HG03095 (cell line): ENCODE data around the gene AKT1S1.
A peak's percentile ranks its signal among the peaks of the same experiment; 100 is the strongest.

Experiments
- ATAC-seq: cut with Tn5 transposase; IDR thresholded peaks from one replicate; pipeline ENCODE4 v1.9.1; 2021; ENCODE audit warnings: moderate library complexity; ENCODE audit not compliant: unreplicated experiment

The AKT1S1 gene

DNA sequence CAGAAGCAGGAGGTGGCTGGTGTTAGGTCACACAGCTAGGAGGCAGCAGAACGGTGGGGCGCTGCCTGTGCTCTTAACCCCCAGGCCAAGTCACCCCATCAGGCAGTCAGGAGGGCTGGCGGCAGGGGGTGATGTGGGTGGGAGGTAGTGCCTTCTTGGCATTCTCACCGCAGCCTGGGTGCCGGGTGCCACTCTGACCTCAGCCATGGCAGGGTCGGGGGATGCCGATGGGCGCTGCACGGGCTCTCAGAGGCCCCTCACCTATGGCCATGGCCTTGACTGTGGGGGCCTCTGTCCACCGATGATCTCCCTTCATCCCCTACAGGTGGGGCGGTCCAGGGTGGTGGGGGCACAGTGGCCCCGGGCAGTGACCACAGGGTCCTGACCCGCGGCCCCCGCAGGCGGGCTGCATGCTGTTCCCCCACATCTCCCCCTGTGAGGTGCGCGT, 20.6 kb downstream of the AKT1S1 start:
- ATAC-seq = no peak

DNA sequence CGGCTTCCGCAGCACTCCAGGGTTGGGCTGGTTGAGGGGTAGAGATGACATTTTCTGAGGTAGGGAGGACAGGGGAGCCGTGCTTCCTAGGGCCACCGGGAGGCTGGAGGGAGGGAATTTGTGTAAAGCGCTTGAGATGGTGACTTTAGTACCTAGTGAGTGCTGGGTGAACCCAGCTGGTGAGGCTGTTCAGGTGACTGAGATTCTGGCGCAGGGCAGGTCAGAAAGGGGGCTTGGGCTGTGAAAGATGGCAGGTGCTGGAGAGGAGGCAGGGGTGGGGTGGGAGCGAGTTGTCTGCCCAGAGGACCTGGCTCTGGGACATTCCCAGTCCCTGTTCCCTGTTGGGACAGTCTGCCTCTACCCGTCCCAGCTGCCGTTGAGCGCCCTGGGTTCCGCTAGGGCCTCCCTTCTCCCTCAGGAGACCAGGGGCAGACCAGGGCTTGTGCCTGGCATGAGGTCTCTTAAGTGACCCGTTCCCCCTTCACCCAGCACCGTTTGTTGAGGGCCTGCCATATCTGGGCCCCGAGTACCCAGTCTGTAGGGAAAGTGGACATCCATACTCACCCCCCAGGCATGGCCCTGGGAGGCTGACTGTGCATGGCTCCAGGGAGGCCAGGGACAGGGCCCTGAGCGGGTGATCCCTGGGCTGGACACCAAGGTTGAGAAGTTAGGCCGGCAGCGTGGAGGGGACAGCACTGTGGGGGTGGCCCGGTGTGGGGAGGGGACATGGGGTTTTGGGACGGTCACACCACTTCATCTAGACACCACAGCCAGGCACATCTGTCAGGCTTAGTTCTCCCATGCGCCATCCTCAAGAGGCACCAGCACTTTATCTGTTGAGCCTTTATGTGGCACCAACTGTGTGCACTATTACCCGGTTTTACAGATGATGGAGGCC, 21.2 kb downstream of the AKT1S1 start:
- ATAC-seq = no peak

DNA sequence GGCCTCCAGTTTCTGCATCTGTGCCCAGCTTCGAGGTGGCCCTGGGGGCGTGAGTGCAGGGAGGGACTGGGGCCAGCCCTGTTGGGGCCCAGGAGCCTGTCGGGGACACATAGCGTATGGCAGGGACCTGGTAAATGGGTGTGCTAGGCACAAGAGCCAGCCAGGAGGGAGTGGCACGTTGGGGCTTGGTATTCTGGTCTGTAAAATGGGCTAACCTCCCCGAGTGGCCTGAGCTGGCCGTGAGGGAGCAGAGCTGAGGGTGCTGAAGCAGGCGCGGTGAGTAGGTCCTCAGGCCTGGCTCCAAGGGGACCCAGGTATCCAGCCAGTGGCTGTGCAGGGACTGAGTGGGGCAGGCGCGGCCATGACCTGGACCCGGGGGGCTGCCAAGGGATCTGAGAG, 21.9 kb downstream of the AKT1S1 start:
- no peak for ATAC-seq

DNA sequence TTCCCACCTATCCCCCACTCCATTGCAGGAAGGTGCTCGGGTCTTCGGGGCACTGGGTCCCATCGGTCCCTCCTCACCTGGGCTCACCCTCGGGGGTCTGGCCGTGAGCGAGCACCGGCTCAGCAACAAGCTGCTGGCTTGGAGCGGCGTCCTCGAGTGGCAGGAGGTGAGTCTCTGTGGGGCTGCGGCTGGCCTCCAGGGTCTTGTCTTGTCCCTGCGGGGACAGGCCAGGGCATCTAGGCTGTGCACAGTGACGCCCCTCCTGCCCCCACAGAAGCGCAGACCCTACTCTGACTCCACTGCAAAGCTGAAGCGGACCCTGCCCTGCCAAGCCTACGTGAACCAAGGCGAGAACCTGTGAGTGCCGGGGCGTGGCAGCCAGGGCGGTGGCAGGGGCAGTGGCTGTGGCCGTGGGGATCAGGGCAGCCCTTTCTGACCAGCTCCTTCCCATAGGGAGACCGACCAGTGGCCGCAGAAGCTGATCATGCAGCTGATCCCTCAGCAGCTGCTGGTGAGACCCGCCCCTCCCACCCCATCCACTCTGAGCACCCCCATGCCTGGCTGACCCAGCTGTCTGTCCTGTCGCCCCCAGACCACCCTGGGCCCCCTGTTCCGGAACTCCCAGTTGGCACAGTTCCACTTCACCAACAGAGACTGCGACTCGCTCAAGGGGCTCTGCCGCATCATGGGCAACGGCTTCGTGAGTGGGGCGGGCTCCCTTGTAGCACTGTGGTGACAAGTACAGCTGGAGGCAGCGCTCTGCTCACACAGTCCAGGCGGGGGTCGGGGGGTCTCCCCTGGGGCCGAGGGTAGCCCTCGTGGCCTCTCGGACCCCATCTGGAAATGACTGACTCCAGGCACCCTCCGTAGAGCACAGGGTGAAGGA, 22.5 kb downstream of the AKT1S1 start:
- ATAC-seq = no peak

DNA sequence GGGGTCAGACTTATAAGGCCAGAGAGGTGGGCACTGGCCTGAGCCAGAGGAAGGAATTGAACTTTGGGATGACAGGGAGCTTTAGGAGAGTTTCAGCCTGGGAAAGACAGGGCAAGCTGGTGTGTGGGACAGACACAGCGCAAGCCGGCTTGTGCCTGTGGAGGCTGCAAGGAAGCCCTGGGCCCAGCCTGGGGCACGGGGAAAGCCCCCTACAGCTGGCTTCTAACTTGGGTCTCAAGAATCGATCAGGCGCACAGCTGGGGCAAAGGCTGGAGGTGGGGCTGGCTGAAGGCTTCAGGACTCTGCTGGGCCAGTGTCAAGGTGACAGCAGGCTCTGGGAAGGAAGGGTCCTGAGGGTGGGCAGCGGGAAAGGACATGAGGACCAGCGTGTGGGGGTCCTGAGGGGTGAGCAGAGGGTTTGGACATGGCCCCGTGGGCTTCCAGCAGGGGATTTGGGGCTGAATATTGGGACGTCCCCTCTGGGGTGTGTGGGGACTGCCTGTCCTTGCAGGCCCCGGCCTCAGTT, 23.2 kb downstream of the AKT1S1 start:
- no peak for ATAC-seq

DNA sequence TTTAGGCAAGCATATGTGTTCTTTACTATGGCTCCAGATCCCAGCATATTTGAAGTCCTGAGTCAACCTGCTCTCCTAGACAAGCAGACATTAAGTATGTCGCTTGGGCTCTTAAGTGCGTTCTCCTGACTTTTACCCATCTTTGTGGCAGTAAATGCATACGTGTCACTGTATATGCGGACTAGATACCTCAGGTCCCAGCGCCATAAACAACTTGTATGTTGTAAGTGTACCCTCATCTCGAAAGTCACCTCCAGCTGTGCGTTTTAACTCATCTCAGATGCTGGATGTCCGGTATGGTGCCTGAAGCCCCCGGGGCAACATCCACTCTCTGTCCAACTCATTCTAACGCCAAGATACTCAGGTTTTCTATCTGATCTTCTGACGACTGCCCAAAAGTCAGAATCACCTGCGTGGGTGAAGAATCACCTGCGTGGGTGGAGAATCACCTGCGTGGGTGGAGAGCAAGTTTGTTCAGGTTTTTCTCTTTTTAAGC, 24.5 kb downstream of the AKT1S1 start:
- ATAC-seq = no peak

DNA sequence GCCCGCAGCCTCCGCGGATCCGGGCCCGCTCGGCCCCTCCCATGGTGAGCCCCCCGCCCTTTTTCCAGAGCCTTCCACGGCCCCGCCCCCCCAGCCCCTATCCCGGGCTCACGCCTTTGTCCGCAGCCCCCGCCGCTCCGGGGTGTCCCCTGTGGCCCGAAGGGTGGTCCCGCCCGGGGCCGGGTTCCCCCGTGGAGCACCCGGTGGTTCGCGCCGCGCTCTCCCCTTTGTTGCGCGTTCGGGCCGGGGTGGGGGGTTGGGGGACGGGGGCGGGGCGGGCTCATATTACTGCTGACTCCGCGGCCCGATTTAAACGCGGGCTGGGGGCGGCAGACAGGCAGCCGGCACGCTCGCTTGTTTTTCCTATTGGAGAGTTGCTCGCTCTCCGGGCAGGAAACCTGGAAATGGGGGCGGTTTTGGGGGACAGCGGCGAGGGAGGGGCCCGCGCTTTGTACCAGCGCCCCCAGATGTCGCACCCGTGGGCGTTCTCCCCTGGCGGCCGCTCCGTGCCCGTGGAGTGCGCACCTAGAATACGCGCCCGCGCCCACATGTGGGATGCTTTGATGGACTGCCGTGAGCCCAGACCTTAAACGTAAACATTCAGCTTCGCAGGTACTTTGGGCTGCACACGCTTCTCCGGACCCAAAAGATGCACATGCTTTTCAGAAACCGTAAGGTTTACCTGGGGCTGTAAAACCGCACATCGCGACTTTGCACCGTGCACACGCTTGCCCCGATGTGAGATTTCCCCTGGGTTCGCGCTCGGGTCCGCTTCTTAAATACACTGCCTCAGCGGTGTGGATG, 25.5 kb downstream of the AKT1S1 start:
- no peak for ATAC-seq

DNA sequence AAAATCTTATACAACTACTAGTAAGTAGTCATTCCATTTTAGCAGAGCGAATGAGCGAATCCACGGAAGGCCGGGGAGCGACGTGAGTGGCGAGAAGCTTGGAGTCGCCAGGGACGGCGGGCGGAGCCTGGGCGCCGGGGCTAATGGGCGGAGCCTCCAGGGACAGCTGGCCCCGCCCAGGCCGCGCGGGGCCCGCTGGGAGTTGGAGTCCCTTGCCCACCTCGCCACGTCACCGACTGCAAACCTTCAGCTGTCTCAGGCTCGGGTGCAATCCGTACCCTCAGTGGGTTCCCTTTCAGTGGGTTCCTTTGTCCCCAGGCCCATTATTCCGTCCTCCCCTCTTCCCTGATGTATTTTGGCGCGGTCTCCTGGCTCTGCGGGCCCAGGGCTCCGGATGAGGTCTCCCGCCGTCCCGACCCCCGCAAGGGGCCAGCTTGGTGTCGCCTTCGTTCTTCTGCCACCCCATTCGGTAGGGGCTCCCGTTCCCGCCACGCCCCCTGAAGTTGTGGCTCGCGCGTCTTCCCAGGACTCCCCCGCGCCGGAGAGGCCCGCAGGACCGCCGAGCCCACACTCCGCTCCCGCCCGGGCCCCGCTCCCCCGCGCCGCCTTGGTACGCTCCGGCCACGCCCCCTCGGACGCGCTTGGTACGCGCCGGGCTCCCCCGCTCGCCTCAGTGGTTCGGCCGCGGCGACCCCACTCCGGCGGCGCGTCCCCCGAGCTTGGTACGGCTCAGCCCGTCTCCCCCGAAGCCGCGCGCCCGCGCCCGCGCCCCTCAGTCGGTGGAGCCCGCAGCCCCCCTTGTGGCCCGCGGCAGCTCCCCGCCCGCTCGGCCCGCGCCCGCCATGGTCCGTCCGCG, 26.4 kb downstream of the AKT1S1 start, which contains the start of gene PTOV1:
Gene PTOV1 (plus strand): TSS at position 673 of the 856 bp plus-strand sequence.
- peak; percentile 64 for ATAC-seq

DNA sequence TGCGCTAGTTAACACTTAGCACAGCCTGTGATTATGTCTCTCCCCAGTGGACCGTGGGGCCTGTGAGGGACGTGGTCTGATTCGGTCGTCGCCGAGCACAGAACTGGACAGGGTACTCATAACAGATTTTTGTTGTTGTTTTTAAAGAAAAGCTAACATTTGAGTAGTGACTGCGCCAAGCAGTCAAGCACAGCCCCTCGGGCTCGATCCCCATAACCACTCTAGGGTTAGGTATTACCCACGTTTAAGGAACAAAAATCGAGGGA, 27.0 kb downstream of the AKT1S1 start:
- no peak for ATAC-seq

DNA sequence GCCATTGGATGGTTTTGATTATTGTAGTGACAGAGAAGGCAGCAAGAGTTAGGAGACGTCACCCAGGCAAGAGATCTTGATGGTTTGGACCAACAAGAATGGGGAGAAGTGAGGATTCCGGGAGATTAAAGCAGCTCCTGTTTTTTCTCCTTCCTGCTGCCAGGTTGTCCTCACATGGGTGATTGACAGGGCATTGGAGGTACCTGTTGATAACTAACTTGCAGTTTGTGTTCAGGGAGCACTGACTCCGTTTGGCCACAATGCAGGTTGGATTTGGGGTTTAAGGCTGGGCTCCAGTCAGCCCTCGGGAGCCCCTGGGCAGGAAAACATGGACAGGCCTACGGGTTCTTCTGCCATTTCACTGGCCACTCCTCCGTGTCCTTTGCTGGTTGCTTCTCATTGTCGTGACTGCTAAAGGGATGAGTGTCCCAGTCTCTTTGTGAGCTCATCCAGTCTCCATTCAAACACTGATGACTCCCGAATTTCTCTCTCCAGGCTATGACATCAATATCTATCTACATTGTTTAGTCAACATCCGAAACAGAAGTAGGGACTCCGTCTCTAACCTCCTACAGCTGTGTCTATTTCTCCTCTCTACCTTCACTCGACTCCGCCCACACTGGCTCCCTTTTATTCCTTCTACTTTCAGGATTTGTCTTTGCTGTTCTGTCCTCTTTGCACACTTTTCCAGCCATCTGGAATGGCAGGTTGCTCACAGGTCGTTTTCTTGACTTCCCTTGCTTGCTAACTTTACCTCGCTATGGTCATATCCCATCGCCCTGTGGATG, 27.5 kb downstream of the AKT1S1 start:
- no peak for ATAC-seq

DNA sequence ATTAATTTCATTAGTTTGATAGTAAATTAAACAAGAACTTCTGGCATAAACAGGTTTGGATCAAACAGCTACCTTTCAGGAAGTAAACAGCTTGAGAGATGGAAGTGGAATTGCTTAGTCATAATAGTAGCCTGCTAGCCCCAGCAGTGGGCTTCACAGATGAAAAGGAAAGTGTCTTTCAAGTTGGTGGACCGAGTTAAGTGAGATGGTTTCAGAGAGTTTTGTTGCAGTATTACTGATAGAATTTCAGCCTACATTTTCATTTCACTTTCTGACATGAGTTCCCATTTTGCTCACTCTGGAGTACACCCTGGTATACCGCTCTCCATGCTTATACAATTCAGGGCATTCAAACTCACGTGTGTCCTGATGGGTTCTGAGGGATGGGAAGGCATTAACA, 28.2 kb downstream of the AKT1S1 start:
- ATAC-seq = no peak

DNA sequence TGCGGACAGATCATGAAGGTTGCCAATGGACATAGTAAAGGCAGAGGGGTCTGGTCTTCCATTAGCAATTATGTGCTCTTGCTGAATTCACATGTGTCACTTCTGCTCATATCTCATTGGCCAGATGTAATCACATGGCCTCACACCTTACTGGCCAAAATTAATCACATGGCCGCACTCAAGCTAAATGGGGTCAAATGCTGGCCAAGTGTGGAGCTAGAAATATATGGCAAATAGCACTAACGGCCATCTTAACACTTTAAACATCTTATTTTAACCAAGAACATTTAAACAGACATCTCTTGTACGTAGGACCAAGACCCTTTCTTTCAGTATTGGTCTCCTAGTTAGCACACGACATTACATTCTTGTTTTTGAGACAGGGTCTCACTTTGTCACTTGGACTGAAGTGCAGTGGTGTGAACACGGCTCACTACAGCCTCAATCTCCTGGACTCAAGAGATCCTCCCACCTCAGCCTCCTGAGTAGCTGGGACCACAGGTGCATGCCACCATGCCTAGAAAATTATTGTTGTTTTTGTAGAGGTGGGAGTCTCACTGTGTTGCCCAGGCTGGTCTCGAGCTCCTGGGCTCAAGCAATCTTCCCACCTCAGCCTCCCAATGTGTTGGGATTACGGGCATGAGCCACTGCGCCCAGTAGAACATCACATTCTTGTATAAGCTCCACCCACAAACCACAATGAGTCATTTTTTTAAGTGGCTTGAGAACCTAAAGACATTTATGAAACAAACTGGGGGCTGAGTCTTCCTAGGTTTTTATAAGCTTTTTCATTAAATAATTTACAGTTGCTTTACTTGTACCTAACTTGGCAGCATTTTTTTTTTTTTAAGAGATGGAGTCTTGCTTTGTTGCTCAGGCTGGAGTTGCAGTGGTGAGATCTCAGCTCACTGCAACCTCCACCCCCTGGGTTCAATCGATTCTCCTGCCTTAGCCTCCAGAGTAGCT, 29.1 kb downstream of the AKT1S1 start:
- ATAC-seq = no peak

DNA sequence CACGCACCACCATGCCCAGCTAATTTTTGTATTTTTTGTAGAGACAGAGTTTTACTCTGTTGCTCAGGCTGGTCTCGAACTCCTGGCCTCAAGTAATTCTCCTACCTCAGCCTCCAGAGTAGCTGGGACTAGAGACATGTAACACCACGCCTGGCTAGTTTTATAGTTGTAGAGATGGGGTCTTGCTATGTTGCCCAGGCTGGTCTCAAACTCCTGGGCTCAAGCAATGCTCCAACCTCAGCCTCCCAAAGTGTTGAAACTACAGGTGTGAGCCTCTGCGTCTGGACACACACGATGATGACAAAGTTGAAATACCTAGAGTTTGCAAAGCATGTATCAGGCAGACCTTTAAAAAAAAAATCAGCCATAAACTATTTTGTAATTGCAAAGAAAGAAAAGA, 30.7 kb downstream of the AKT1S1 start:
- no peak for ATAC-seq

DNA sequence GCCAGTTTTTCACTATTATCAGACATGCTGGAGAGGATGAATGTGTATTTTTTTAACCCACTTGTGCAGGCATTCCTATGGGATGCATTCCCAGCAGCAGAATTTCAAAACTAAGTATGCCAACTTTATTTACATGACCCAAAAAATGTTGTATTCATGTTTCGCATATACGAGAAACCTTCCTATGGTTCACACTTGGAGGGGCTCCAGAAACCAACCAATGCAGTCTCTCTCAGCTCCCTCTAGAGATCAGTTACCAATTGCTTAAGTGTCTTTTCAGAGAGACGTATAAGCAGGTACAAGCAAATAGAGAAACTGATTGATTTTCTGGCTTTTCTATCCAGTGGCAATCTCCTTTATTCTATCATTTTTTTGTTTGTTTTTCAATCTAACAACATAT, 31.7 kb downstream of the AKT1S1 start:
- no peak for ATAC-seq

DNA sequence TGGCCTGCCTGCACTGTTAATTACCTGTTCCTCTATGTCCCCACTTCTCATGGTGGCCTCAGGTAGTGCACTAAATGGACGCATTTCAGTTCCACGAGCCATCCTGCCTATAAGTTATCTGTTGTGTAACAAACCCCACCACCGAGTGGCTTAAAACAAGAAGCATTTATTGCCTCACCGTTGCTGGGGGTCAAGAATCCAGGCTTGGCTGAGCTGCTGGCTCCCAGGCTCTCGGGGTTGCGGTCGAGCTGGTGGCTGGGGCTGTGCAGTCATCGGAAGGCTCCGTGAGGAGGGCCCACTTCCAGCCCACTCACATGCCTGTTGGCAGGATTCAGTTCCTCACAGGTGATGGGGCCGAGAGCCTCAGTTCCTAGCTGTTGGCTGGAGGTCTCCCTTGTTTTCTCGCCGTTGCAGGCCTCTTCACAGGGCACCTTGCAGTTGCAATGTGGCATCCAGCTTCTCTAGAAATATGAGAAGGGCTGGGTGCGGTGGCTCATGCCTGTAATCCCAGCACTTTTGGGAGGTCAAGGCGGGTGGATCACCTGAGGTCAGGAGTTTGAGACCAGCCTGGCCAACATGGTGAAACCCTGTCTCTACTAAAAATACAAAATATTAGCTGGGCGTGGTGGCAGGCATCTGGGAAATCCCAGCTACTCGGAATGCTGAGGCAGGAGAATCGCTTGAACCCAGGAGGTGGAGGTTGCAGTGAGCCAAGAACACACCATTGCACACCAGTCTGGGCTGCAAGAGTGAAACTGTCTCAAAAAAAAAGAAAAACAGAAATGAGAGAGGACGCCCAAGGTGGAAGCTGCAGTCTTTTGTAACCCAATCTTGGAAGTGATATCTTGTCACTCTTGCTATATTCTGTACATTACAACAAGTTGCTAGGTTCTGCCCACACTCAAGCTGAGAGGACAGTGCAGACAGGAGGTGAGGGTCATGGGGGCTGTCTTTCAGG, 32.7 kb downstream of the AKT1S1 start:
- ATAC-seq = no peak

DNA sequence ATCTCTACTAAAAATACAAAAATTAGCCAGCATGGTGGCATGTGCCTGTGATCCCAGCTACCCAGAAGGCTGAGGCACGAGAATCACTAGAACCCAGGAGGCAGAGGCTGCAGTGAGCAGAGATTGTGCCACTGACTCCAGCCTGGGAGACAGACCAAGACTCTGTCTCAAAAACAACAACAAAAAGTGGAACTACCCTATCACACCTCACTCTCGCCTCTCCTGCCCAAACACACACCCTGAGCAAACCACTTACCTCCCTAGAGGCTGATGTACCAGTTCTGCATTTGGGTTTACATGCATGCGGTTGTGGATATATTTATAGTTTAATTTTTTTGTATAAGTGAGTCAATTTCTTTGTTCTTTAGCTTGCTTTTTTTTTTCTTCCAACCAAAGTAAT, 33.9 kb downstream of the AKT1S1 start:
- ATAC-seq = no peak

DNA sequence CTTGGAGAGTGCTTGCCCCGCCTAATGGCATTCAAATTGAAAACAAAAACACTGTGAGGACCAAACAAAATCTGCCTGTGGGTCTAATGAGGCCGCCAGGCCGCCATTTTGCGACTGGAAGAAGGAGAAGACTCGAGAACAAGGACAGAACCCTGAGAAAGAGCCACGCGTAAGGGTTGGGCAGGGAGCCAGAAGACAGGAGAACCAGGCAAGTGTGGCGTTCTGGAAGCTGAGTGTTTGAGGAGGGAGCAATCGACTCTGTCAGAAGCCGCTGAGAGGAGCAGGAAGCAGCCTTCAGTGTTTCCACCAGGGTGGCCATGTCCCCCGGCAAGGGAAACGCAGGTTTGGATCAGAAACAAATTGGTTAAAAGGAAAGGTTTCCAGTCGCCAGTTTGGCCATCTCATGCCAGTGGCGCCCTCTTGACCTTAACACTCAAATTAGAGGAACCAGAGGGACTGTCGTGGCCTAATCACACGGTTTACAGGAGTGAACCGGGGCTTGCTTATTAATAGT, 36.4 kb downstream of the AKT1S1 start:
- no peak for ATAC-seq
